Mesothelial cell of epicardium (in vitro differentiated cells): ENCODE measurements around the gene AJM1. TPM values are rescaled to one million over a fixed set of nuclear protein-coding genes. Genes with fewer than 3 reads are reported as not detected.
A peak's percentile ranks its signal among the peaks of the same experiment; 100 is the strongest.

Experiments
- DNase-seq, 2 experiments: peaks; one replicate each; pipeline ENCODE4 v3.0.0; 2021; ENCODE audit warnings: low spot score in 2 of 2; ENCODE audit not compliant: unreplicated experiment in 2 of 2
- H3K27ac Mint-ChIP-seq: 2 replicates; pipeline ENCODE4 v1.8.0; 2021; ENCODE audit warnings: mixed read lengths
- H3K27me3 Mint-ChIP-seq: 2 replicates; pipeline ENCODE4 v1.8.0; 2021; ENCODE audit warnings: low read depth, mixed read lengths
- H3K36me3 Mint-ChIP-seq: 2 replicates; pipeline ENCODE4 v1.8.0; 2021; ENCODE audit warnings: mixed read lengths
- H3K4me1 Mint-ChIP-seq: 2 replicates; pipeline ENCODE4 v1.8.0; 2021; ENCODE audit warnings: mixed read lengths
- H3K4me3 Mint-ChIP-seq: 2 replicates; pipeline ENCODE4 v1.8.0; 2021; ENCODE audit warnings: mild to moderate bottlenecking, moderate library complexity, mixed read lengths
- H3K9me3 Mint-ChIP-seq: 2 replicates; pipeline ENCODE4 v1.8.0; 2021; ENCODE audit warnings: mixed read lengths
- total RNA-seq: library from RNA; stranded (reverse); gene quantifications from 3 replicates; pipeline ENCODE4 v1.2.1, GENCODE V29; 2021
- TF ChIP-seq, protein P1 (sequence below): fragments of 200-600 bp; sonication (generic); IDR thresholded peaks from one replicate; pipeline ENCODE4 v1.5.0; 2021; ENCODE audit warnings: antibody characterized with exemption; ENCODE audit not compliant: unreplicated experiment

The AJM1 gene
- total RNA-seq, 1 donor from 2014 or later: 3.6 TPM

DNA sequence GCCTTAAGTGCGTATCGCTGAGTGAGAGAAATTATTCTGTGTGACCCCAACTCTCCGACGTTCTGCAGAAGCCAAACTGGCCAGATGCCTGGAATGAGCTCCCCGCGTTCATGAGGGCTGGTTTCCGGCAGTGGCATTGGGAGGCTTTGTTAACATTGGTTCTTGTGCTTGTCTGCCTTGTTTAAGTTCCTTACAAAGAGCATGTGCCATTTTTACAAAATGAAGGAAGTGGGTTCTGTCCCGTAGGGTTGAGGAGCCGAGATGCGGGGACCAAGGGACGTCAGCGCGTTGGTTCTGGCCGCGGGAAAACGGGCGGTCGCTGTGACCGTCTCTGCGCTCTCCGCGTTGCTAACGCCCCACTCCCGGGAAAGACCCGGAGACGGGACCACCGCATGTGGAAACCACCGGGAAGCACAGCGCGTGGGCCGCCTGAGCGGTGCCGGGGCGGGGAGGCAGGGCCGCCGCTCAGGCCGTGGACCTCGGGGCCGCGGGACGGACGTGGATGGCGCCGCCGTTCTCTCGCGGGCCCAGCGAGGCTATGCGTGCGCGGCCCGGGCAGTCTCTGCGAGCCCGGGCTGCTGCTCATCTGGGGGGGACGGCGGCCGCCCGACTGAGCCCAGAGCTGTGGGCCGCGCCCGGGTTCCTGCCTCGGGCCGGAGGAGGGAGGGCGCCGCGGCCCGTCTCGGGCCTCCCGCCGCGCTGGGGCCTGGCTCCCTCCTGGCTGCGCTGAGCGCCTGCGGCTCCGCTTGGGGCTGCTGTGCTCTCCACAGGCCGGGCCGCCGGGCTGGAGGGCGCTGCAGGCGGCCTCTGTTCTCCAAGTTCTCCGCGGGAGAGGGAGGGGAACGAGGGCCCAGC is 21.1 kb upstream of the AJM1 start:
- Mint-ChIP-seq H3K36me3 (peaks cover 12% of the 10 kb centered on the region), H3K4me1 (peaks cover 8% of the 10 kb centered on the region), H3K27me3 (no peaks in the 10 kb centered on the region), H3K27ac (peak overlapping the region; percentile 76), H3K9me3 (no peaks in the 10 kb centered on the region), H3K4me3 (peak overlapping the region; percentile 72)
- DNase-seq: no peak
- TF ChIP-seq, protein P1, sequence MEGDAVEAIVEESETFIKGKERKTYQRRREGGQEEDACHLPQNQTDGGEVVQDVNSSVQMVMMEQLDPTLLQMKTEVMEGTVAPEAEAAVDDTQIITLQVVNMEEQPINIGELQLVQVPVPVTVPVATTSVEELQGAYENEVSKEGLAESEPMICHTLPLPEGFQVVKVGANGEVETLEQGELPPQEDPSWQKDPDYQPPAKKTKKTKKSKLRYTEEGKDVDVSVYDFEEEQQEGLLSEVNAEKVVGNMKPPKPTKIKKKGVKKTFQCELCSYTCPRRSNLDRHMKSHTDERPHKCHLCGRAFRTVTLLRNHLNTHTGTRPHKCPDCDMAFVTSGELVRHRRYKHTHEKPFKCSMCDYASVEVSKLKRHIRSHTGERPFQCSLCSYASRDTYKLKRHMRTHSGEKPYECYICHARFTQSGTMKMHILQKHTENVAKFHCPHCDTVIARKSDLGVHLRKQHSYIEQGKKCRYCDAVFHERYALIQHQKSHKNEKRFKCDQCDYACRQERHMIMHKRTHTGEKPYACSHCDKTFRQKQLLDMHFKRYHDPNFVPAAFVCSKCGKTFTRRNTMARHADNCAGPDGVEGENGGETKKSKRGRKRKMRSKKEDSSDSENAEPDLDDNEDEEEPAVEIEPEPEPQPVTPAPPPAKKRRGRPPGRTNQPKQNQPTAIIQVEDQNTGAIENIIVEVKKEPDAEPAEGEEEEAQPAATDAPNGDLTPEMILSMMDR: no peak

- peak overlapping the region; percentile 22 for H3K4me3 Mint-ChIP-seq
- TF ChIP-seq, protein P1: no peak
- H3K27ac Mint-ChIP-seq: no peak overlapping the region
Observed at GRCh38 chr9:136821826-136822544, 20.3 kb upstream of the AJM1 start.

DNA sequence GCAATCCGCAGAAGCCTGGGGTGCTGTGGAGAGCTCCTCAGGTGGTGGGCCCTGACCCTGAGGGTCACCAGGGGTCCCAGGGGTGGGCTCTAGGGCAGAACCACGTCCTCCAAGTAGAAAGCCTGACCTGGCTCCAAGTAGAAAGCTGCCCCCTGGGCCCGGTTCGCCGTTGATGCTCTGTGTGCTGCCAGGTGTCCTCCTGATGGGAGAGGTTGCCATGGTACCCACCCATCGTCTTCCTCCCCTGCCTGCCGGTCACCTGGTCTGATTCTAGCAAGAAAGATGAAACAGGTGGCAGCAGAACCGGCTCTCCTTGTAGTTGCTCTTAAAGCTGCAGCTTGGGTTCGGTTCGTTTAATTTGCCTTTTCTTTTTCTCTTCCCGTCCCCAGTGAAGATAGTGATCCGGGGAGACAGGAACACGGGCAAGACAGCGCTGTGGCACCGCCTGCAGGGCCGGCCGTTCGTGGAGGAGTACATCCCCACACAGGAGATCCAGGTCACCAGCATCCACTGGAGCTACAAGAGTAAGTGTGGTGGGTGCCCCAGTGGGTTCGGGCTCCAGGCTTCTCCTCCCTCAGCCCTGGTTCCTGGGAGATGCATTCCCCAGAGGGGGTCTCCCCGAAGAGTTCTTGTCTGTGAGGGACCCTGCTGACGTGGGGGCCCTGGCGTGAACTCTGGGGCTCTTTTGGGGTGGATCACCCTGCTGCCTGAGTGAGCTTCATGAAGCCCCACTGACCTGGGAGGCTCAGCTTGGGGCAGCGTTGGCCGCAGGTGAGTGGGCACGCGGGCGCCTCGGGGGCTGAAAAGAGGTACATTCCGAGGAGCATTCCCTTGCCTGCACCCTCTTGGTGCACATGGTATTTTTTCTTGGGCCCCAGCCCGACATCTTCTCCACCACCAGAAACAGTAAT is 18.9 kb upstream of the AJM1 start:
- Mint-ChIP-seq H3K27ac (no peak overlapping the region), H3K36me3 (peaks cover 7% of the 10 kb centered on the region), H3K4me1 (peaks cover 8% of the 10 kb centered on the region), H3K27me3 (no peaks in the 10 kb centered on the region), H3K4me3 (peak overlapping the region; percentile 31), H3K9me3 (no peaks in the 10 kb centered on the region)
- TF ChIP-seq, protein P1: no peak
- DNase-seq: no peak

More at GRCh38 chr9:136821826-136822544, 20.3 kb upstream of the AJM1 start:
- no peak for DNase-seq
- Mint-ChIP-seq H3K4me1 (peaks cover 8% of the 10 kb centered on the region), H3K9me3 (no peaks in the 10 kb centered on the region), H3K27me3 (no peaks in the 10 kb centered on the region), H3K36me3 (peaks cover 9% of the 10 kb centered on the region)

- Mint-ChIP-seq H3K27me3 (no peaks in the 10 kb centered on the region), H3K4me1 (peaks cover 8% of the 10 kb centered on the region), H3K27ac (no peak overlapping the region), H3K36me3 (peaks cover 11% of the 10 kb centered on the region), H3K9me3 (no peaks in the 10 kb centered on the region), H3K4me3 (no peak overlapping the region)
- TF ChIP-seq, protein P1: no peak
- DNase-seq: no peak
Observed at GRCh38 chr9:136824496-136825225, 17.6 kb upstream of the AJM1 start.
